Measurements from ENCODE around the gene CSTF3. TPM values are rescaled to one million over a fixed set of nuclear protein-coding genes. Genes with fewer than 3 reads are reported as not detected.

Gene CSTF3
- 29.2 and 30.7 TPM in 2 replicates for total RNA-seq

DNA sequence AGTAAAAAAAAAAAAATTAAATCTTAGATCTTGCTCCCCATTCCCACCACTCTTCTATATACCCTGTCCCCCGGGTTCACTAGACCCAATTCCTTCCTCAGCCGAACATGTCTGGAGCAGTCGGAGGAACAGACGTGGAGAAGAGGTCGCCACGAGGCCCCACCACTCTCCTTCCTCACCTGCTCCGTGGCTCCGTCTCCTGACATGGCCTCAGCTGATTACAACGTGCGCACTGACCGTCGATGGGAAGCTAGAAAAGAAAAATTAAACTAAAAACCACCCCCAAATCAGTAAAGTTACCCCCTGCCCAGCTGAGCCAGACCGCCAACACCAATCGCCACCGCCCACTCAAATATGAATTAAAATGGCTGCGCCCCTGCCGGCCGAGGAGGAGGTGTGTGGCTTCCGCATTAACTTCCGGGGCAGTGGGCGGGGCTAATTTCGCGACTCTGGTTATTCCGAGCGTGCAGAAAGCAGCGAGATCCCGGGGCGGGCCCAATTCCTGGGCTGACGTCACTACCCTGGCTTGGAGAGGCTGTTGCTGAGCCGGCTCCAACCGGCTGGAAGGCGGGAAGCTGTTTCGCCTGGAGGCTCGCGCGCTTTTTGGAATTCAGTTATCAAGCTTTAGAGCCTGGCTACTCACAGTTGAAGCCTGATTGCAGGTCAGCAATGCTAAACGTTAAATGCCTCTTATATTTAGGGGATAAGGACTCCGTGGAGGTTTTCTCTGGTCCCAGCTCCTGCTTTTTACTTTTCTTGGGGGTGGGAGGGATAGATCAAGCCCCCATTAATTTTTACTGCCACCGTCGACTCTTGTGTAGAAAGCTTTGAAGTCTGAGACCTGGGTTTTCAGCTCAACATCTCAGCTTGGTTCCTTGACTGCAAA, at the start of gene CSTF3:
CSTF3 (minus strand) TSS at position 361 of the 886 bp plus-strand sequence; CDS start at position 206, 155 bp downstream.

DNA sequence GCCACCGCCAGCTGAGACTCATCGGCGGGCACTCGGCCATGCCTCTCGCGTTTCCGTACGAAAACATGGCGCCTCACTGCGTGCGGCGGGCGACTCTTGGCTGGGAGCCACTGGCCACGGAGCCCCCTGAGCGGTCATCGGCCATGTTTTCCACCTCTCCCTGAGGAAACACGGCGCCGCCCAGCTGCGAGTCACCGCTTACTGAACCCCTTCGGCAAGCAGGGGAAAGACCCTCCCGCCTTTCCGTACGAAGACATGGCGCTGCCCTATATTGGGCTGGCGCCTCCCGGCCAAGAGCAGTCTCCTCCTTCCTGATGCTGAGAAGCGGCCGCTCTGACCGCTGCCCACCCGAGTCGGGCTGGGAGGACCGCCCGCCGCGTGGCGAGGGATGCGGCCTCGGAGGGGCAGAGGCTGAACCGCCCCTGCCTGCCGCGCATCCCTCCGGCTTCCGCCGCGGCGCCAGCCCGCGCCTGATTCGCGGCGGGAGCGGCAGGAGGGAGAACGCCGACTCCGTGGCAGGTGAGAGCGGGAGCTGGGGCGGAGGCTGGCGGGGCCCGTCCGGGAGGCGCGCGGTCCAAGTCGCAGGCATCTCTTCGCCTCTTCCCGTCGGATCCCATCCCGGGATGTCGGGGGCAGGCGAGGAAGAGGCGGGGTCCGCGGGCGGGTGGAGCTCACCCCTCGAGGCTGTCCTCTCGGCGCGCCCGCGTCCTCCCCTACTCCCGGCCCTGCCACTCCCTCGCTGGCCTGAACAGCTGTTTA, 121.8 kb downstream of the CSTF3 start, which contains the start of gene TCP11L1:
TCP11L1 (plus strand) TSS at position 299 of the 759 bp plus-strand sequence. CDS start 4,202 bp downstream, outside the sequence.

Other genes starting within 250 kb of the CSTF3 start
- 2.1 and 6.1 TPM in 2 replicates for gene DEPDC7, start 145.6 kb downstream of the CSTF3 start, total RNA-seq
- 11.2 and 14.3 TPM in 2 replicates for gene TCP11L1, start 121.9 kb downstream of the CSTF3 start, total RNA-seq
- gene HIPK3, start 95.9 kb upstream of the CSTF3 start, total RNA-seq, result 27.7 and 31.0 TPM in 2 replicates
- 3.6 and 7.1 TPM in 2 replicates for gene KIAA1549L, start 214.6 kb upstream of the CSTF3 start, total RNA-seq